ENCODE measurements around the gene ZNRD2. TPM values are rescaled to one million over a fixed set of nuclear protein-coding genes. Genes with fewer than 3 reads are reported as not detected.

ZNRD2 gene
- total and polyA plus RNA-seq, 12 donors, result 9.4 to 135 (median 56.0) TPM

- no peaks in the 10 kb centered on the region for H3K27me3 ChIP-seq
- peak overlapping the region in 2 of 4 donors; percentile 24 to 63 for H3K4me3 ChIP-seq
- no peaks in the 10 kb centered on the region for H3K9me3 ChIP-seq (replicated peaks in 1 of 3)
- H3K36me3 ChIP-seq (replicated peaks in 1 of 2), result peaks cover 0 to 9% of the 10 kb centered on the region in 2 donors
- H3K4me1 ChIP-seq (replicated peaks in 1 of 2), result peaks cover 41 to 57% of the 10 kb centered on the region in 2 donors
- intact Hi-C loops (cut with DNase I), result loop anchor here in 1 of 2 donors (5.0 kb wide), 1 partner anchor 37 kb away; the partner anchor contains the start of gene MAP3K11
- DNase-seq, result peak in 4 of 7 donors; percentile 45 to 80 (median 58)
- H3K27ac ChIP-seq, result peak overlapping the region in 4 of 5 donors; percentile 67 to 96 (median 82)
- 15 to 60% (median 26%) methylated on average over 4 to 28 of the region's 28 CpGs for WGBS, 4 donors
- TF ChIP-seq CTCF (IDR thresholded peaks at IDR 0.05) (no peak), POLR2A (IDR thresholded peaks at IDR 0.05) (no peak)
Observed at GRCh38 chr11:65574811-65575567, 4.7 kb downstream of the ZNRD2 start.

GRCh38 chr11:65575568-65576231, 5.4 kb downstream of the ZNRD2 start, which contains the start of gene EHBP1L1:
Gene EHBP1L1, plus strand, starts transcription at chr11:65576053. Its CDS starts 250 bp downstream, at chr11:65576303.
- Histone ChIP-seq H3K9me3 (replicated peaks in 1 of 3) (no peaks in the 10 kb centered on the region), H3K27me3 (no peaks in the 10 kb centered on the region), H3K27ac (peak within 1 kb of the TSS; percentile 11 to 96 (median 79)), H3K4me3 (peak within 1 kb of the TSS; percentile 16 to 63 (median 26)), H3K36me3 (replicated peaks in 1 of 2) (peaks cover 0 to 16% of the 10 kb centered on the region in 2 donors), H3K4me1 (replicated peaks in 1 of 2) (peaks cover 39 to 57% of the 10 kb centered on the region in 2 donors)
- peak; percentile 60 to 76 (median 66) for DNase-seq
- TF ChIP-seq POLR2A (IDR thresholded peaks at IDR 0.05) (no peak), CTCF (IDR thresholded peaks at IDR 0.05) (no peak)
- intact Hi-C loops (cut with DNase I), result no loop called here
- WGBS, 4 donors, result 0 to 2% (median 1%) methylated on average over 4 to 69 of the region's 69 CpGs

GRCh38 chr11:65576232-65576866, 6.1 kb downstream of the ZNRD2 start:
- 13 to 26% (median 14%) methylated on average over 10 to 26 of the region's 26 CpGs for WGBS, 4 donors
- H3K27ac ChIP-seq, result peak overlapping the region; percentile 11 to 96 (median 79)
- peaks cover 0 to 23% of the 10 kb centered on the region in 2 donors for H3K36me3 ChIP-seq (replicated peaks in 1 of 2)
- peak overlapping the region; percentile 16 to 63 (median 24) for H3K4me3 ChIP-seq
- DNase-seq, result peak in 3 of 7 donors; percentile 44 to 72 (median 48)
- H3K27me3 ChIP-seq, result no peaks in the 10 kb centered on the region
- peaks cover 32 to 51% of the 10 kb centered on the region in 2 donors for H3K4me1 ChIP-seq (replicated peaks in 1 of 2)
- TF ChIP-seq POLR2A (IDR thresholded peaks at IDR 0.05), result no peak
- TF ChIP-seq CTCF (IDR thresholded peaks at IDR 0.05), result no peak
- intact Hi-C loops (cut with DNase I), result no loop called here
- H3K9me3 ChIP-seq (replicated peaks in 1 of 3), result no peaks in the 10 kb centered on the region
